Esophagus squamous epithelium (tissue), 4 donors: ENCODE data around the gene TRIM41.

Experiments used
- CTCF ChIP-seq, 6 experiments: fragments of 450-650 bp in 4 of 6; fragments of 200-600 bp in 2 of 6; sonication (generic) in 2 of 6; IDR thresholded peaks; one replicate each; pipeline ENCODE4 v1.5.1; 2016 to 2019; ENCODE audit warnings: antibody characterized with exemption in 6 of 6, mild to moderate bottlenecking in 4 of 6, moderate library complexity in 4 of 6
- POLR2A ChIP-seq, 4 donors: fragments of 450-650 bp; IDR thresholded peaks; one replicate each; pipeline ENCODE4 v1.6.1; 2017; ENCODE audit warnings: antibody characterized with exemption in 4 of 4, mild to moderate bottlenecking in 4 of 4, moderate library complexity in 3 of 4

GRCh38 chr5:181204826-181205760 is 18.0 kb upstream of the TRIM41 start, which contains the start of gene TRIM7:
- no peak for TF ChIP-seq CTCF (IDR thresholded peaks at IDR 0.05)
- TF ChIP-seq POLR2A (IDR thresholded peaks at IDR 0.05), result peak in 1 of 4 donors; percentile 64
